SK-N-SH (cell line): Measurements from ENCODE around the gene KLHL12. TPM values are rescaled to one million over a fixed set of nuclear protein-coding genes. Genes with fewer than 3 reads are reported as not detected.

Experiments
- CTCF ChIA-PET: fragments of 300-600, 350-600 bp; formaldehyde crosslinking; extraction: SDS; loops from one replicate; lab custom pipeline; 2021; lab: Yijun Ruan, JAX
- POLR2A ChIA-PET: fragments of 350-600 bp; sonication (Branson Sonifier 250); formaldehyde crosslinking; extraction: SDS; loops from one replicate; lab custom pipeline; 2020; ENCODE audit warnings: antibody characterized with exemption, inconsistent platforms; lab: Yijun Ruan, JAX
- DNase-seq: peaks from one replicate; pipeline ENCODE4 v3.0.0; 2012
- H2AFZ ChIP-seq: fragments of 200-600 bp; sonication (generic); 2 replicates; pipeline ENCODE4 v1.8.1; 2016; ENCODE audit warnings: antibody characterized with exemption, mild to moderate bottlenecking, low read depth
- H3F3A ChIP-seq: fragments of 200-600 bp; sonication (generic); replicated peaks from 2 replicates; pipeline ENCODE3; 2016; ENCODE audit warnings: antibody characterized with exemption, mild to moderate bottlenecking; ENCODE audit not compliant: insufficient read depth
- H3K27ac ChIP-seq, 2 experiments: fragments of 200-500 bp in 1 of 2; fragments of 200-600 bp in 1 of 2; sonication (Bioruptor generic) in 1 of 2; sonication (generic), shearing (Covaris generic) in 1 of 2; 2 replicates each; pipeline versions ENCODE4 v1.5.1 to v1.6.1; 2014 to 2016; ENCODE audit warnings: low read depth in 2 of 2, inconsistent platforms in 1 of 2, low read length in 1 of 2, mild to moderate bottlenecking in 1 of 2, mixed read lengths in 1 of 2
- H3K27me3 ChIP-seq: fragments of 200-600 bp; sonication (generic), shearing (Covaris generic); 2 replicates; pipeline ENCODE4 v1.6.1; 2016; ENCODE audit warnings: mixed run types; ENCODE audit not compliant: insufficient read depth
- H3K36me3 ChIP-seq, 2 experiments: fragments of 200-500 bp in 1 of 2; fragments of 200-600 bp in 1 of 2; sonication (Bioruptor generic) in 1 of 2; sonication (generic) in 1 of 2; replicated peaks in 1 of 2; 2 replicates each; pipeline versions ENCODE3 to v1.5.1; 2014 to 2016; ENCODE audit warnings: low read length in 1 of 2, mild to moderate bottlenecking in 1 of 2; ENCODE audit not compliant: insufficient read depth in 2 of 2, control insufficient read depth in 1 of 2
- H3K4me1 ChIP-seq, 2 experiments: fragments of 200-500 bp in 1 of 2; fragments of 200-600 bp in 1 of 2; sonication (Bioruptor generic) in 1 of 2; sonication (generic), shearing (Covaris generic) in 1 of 2; 2 replicates each; pipeline versions ENCODE4 v1.5.1 to v1.6.1; 2014 to 2016; ENCODE audit warnings: low read depth in 1 of 2, low read length in 1 of 2, mixed run types in 1 of 2; ENCODE audit not compliant: insufficient read depth in 2 of 2, control insufficient read depth in 1 of 2
- H3K4me2 ChIP-seq: fragments of 200-600 bp; sonication (generic), shearing (Covaris generic); 2 replicates; pipeline ENCODE4 v1.6.1; 2017; ENCODE audit warnings: mixed run types
- H3K4me3 ChIP-seq, 2 experiments: fragments of 200-500 bp in 1 of 2; fragments of 200-600 bp in 1 of 2; sonication (Bioruptor generic) in 1 of 2; sonication (generic), shearing (Covaris generic) in 1 of 2; 2 replicates each; pipeline versions ENCODE4 v1.5.1 to v1.8.1; 2014 to 2016; ENCODE audit warnings: low read depth in 2 of 2, inconsistent platforms in 1 of 2, low read length in 1 of 2, mild to moderate bottlenecking in 1 of 2, mixed read lengths in 1 of 2, moderate library complexity in 1 of 2
- H3K79me2 ChIP-seq: fragments of 200-600 bp; sonication (generic); 2 replicates; pipeline ENCODE4 v1.8.1; 2017; ENCODE audit warnings: mild to moderate bottlenecking; ENCODE audit not compliant: insufficient read depth
- H3K9ac ChIP-seq: fragments of 200-600 bp; sonication (generic); 2 replicates; pipeline ENCODE4 v1.6.1; 2017; ENCODE audit warnings: mixed run types
- H3K9me2 ChIP-seq: fragments of 200-600 bp; sonication (generic); 2 replicates; pipeline ENCODE4 v1.6.1; 2017; ENCODE audit warnings: mixed run types
- H3K9me3 ChIP-seq: fragments of 200-600 bp; sonication (generic); 2 replicates; pipeline ENCODE4 v1.6.1; 2017; ENCODE audit warnings: mixed run types, mild to moderate bottlenecking, moderate library complexity
- H4K20me1 ChIP-seq: fragments of 200-600 bp; sonication (generic); 2 replicates; pipeline ENCODE4 v1.6.1; 2017; ENCODE audit warnings: mild to moderate bottlenecking, mixed run types; ENCODE audit not compliant: insufficient read depth
- ELF1 ChIP-seq: IDR thresholded peaks from 2 replicates; pipeline ENCODE4 v1.4.0; 2012
- EZH2phosphoT487 ChIP-seq: fragments of 200-600 bp; sonication (generic); IDR thresholded peaks from 2 replicates; pipeline ENCODE4 v1.6.1; 2017; ENCODE audit warnings: low read depth, mixed run types, mild to moderate bottlenecking, antibody characterized with exemption, moderate library complexity, borderline replicate concordance
- FOXM1 ChIP-seq: IDR thresholded peaks from 2 replicates; pipeline ENCODE4 v1.4.0; 2012; ENCODE audit warnings: low read depth, mild to moderate bottlenecking
- MEF2A ChIP-seq: IDR thresholded peaks from 2 replicates; pipeline ENCODE4 v1.4.0; 2012; ENCODE audit warnings: low read depth, borderline replicate concordance
- MXI1 ChIP-seq: IDR thresholded peaks from 2 replicates; pipeline ENCODE4 v1.6.1; 2012; ENCODE audit warnings: mild to moderate bottlenecking, low read depth, low read length, improper control_type of control experiment
- NFIC ChIP-seq: IDR thresholded peaks from 2 replicates; pipeline ENCODE4 v1.4.0; 2012; ENCODE audit warnings: borderline replicate concordance
- NRF1 ChIP-seq: IDR thresholded peaks from 2 replicates; pipeline ENCODE4 v1.6.1; 2012; ENCODE audit warnings: low read depth, mild to moderate bottlenecking, low read length
- POLR2AphosphoS5 ChIP-seq: IDR thresholded peaks from 2 replicates; pipeline ENCODE4 v1.6.1; 2012; ENCODE audit warnings: low read depth, low read length
- RCOR1 ChIP-seq: fragments of 150-350 bp; IDR thresholded peaks from 2 replicates; pipeline ENCODE4 v1.6.1; 2017; ENCODE audit warnings: antibody characterized with exemption, low read length
- TAF1 ChIP-seq: IDR thresholded peaks from 2 replicates; pipeline ENCODE4 v1.6.1; 2012; ENCODE audit warnings: low read depth, mild to moderate bottlenecking, low read length, moderate library complexity, borderline replicate concordance
- TCF12 ChIP-seq: IDR thresholded peaks from 2 replicates; pipeline ENCODE4 v1.4.0; 2012
- TEAD4 ChIP-seq: IDR thresholded peaks from 2 replicates; pipeline ENCODE4 v1.4.0; 2012; ENCODE audit warnings: mild to moderate bottlenecking, borderline replicate concordance; ENCODE audit not compliant: insufficient read depth
- YY1 ChIP-seq: IDR thresholded peaks from 2 replicates; pipeline ENCODE4 v1.4.0; 2012; ENCODE audit warnings: low read depth, mild to moderate bottlenecking
- WGBS: methylation state at CpG from one replicate; pipeline ENCODE4 v1.1.6; 2017; ENCODE audit warnings: low lambda C conversion rate; 5-methylcytosine and 5-hydroxymethylcytosine counted together
- polyA plus RNA-seq, 3 experiments: library from polyadenylated mRNA; depleted of rRNA; stranded (reverse); fragments of >200 nt; gene quantifications; 2 replicates each; pipeline ENCODE4 v1.2.3, GENCODE V29; 2012
- TF ChIP-seq, protein P1 (sequence below): fragments of 150-350 bp; IDR thresholded peaks from 2 replicates; pipeline ENCODE4 v1.6.1; 2016; ENCODE audit warnings: mild to moderate bottlenecking, low read depth, low read length
- TF ChIP-seq, protein P2 (sequence below): fragments of 150-350 bp; IDR thresholded peaks from 2 replicates; pipeline ENCODE4 v1.6.1; 2017; ENCODE audit warnings: antibody characterized with exemption, low read length, low read depth, borderline replicate concordance
- TF ChIP-seq, protein P3 (sequence below): IDR thresholded peaks from 2 replicates; pipeline ENCODE4 v1.4.0; 2012; ENCODE audit warnings: low read depth
- TF ChIP-seq, protein P4 (sequence below): IDR thresholded peaks from 2 replicates; pipeline ENCODE4; 2012

KLHL12 gene
- polyA plus RNA-seq, 1 of the 3 experiments (the other 2 are of a cell fraction), result 22.6 TPM

DNA sequence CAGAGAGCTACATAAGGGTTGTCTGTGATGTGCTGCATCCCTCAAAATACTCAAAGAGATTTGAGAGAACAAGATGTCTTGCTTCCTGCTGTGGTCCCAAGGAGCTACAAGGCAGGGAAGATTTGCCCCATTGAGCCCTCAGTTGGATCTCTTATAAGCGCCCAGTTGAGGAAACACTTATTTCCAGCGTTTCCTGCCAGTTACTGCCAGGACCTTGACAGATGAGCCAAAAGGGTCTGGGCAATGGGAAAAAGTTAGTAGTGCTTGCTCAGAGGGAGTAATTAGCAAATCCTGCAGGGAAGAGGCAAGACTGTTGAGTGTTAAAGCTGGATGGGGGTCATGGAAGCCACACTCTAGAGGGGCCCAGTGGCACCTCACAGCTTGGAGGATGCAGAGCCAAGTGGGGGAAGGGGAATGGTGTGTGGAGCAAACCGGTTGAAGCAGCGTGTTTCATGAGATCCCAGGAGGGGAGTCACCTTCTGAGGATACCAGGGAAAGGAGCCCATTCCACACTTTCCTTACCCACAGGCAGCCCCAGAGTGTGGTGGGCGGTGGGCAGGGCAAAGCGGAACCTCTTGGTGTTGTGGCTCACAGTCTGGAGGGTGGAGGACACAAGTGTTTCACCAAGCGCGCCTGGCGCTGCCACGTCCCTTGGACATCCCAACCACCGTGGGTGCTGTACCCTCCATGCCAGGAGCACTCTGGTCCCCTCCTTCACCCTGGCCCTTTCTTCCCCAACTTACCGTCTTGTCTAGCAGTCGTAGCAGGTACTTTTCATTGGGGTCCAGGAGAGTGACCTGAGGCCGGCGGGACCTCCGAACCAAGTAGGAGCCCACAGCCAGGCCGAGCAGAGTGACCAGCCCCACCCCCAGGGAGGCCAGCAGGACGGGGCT is 39.2 kb upstream of the KLHL12 start (continued):
- TF ChIP-seq, protein P1, sequence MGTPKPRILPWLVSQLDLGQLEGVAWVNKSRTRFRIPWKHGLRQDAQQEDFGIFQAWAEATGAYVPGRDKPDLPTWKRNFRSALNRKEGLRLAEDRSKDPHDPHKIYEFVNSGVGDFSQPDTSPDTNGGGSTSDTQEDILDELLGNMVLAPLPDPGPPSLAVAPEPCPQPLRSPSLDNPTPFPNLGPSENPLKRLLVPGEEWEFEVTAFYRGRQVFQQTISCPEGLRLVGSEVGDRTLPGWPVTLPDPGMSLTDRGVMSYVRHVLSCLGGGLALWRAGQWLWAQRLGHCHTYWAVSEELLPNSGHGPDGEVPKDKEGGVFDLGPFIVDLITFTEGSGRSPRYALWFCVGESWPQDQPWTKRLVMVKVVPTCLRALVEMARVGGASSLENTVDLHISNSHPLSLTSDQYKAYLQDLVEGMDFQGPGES, result no peak
- no peak for TF ChIP-seq MEF2A

DNA sequence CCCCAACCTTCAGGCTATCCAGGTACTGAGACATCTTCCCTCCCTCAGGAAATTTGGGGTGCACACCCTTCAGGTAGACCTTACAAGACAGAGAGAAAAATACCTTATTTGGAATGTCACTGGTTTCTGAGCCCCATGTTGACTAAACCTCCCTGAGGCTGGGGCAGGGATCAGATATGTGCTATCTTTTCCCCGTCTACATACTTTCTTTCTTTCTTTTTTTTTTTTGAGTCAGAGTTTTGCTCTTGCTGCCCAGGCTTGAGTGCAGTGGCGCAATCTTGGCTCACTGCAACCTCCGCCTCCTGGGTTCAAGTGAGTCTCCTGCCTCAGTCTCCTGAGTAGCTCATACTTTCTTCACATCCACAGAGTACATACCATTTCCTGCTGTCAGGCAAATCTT is 38.4 kb upstream of the KLHL12 start:
- H2AFZ ChIP-seq, result no peak overlapping the region
- H3K4me2 ChIP-seq, result no peak overlapping the region
- no peak overlapping the region for H3K9ac ChIP-seq
- no peaks in the 10 kb centered on the region for H3K27me3 ChIP-seq
- no peak overlapping the region for H3K4me3 ChIP-seq
- H3F3A ChIP-seq, result peaks cover 4% of the 10 kb centered on the region
- TF ChIP-seq NRF1, result no peak
- TF ChIP-seq POLR2AphosphoS5, result no peak
- TF ChIP-seq TEAD4, result no peak
- no peak for TF ChIP-seq RCOR1
- no peak for TF ChIP-seq TAF1
- no peak for TF ChIP-seq TCF12
- TF ChIP-seq, protein P2, sequence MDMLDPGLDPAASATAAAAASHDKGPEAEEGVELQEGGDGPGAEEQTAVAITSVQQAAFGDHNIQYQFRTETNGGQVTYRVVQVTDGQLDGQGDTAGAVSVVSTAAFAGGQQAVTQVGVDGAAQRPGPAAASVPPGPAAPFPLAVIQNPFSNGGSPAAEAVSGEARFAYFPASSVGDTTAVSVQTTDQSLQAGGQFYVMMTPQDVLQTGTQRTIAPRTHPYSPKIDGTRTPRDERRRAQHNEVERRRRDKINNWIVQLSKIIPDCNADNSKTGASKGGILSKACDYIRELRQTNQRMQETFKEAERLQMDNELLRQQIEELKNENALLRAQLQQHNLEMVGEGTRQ, result no peak
- TF ChIP-seq ELF1, result no peak
- TF ChIP-seq EZH2phosphoT487, result no peak
- no peak for TF ChIP-seq NFIC
- TF ChIP-seq YY1, result no peak
- TF ChIP-seq, protein P3, sequence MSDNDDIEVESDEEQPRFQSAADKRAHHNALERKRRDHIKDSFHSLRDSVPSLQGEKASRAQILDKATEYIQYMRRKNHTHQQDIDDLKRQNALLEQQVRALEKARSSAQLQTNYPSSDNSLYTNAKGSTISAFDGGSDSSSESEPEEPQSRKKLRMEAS, result no peak
- TF ChIP-seq FOXM1, result no peak
- no peak for TF ChIP-seq MXI1
- TF ChIP-seq, protein P4, sequence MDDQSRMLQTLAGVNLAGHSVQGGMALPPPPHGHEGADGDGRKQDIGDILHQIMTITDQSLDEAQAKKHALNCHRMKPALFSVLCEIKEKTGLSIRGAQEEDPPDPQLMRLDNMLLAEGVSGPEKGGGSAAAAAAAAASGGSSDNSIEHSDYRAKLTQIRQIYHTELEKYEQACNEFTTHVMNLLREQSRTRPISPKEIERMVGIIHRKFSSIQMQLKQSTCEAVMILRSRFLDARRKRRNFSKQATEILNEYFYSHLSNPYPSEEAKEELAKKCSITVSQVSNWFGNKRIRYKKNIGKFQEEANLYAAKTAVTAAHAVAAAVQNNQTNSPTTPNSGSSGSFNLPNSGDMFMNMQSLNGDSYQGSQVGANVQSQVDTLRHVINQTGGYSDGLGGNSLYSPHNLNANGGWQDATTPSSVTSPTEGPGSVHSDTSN, result no peak
- TF ChIP-seq MEF2A, result no peak
- WGBS, result 93% methylated on average over 3 of the region's 3 CpGs
- POLR2A ChIA-PET, result no interaction called here
- H3K27ac ChIP-seq, result no peak overlapping the region
- peaks cover 0 to 14% of the 10 kb centered on the region in 2 experiments; a peak in 1 of 4 replicates for H3K4me1 ChIP-seq
- H3K36me3 ChIP-seq, result peaks cover 0 to 28% of the 10 kb centered on the region in 2 experiments
- no peaks in the 10 kb centered on the region for H4K20me1 ChIP-seq
- CTCF ChIA-PET, result no interaction called here
- no peaks in the 10 kb centered on the region for H3K79me2 ChIP-seq
- no peak for DNase-seq
- H3K9me3 ChIP-seq, result no peaks in the 10 kb centered on the region
- no peaks in the 10 kb centered on the region for H3K9me2 ChIP-seq
